ENCODE measurements around the gene GNAT2. TPM values are rescaled to one million over a fixed set of nuclear protein-coding genes. Genes with fewer than 3 reads are reported as not detected.

GNAT2 gene
- total RNA-seq, 1 donor from 2014 or later: not detected

- H3K9me3 Mint-ChIP-seq (ENCODE audit: unreplicated experiment): no peaks in the 10 kb centered on the region
- peaks cover 48% of the 10 kb centered on the region for H3K4me1 Mint-ChIP-seq (ENCODE audit: unreplicated experiment)
- no peaks in the 10 kb centered on the region for H3K27me3 Mint-ChIP-seq (ENCODE audit: unreplicated experiment)
- H3K4me3 Mint-ChIP-seq (ENCODE audit: unreplicated experiment): peak overlapping the region; percentile 95
- DNase-seq (ENCODE audit: extremely low spot score, unreplicated experiment): peak; percentile 67
- TF ChIP-seq CTCF (IDR thresholded peaks at IDR 0.05): no peak
- H3K36me3 Mint-ChIP-seq (ENCODE audit: unreplicated experiment): peaks cover 7% of the 10 kb centered on the region
- peak overlapping the region; percentile 58 for H3K27ac Mint-ChIP-seq (ENCODE audit: unreplicated experiment)
Measured at GRCh38 chr1:109621379-109622136, 2.1 kb upstream of the GNAT2 start.

GRCh38 chr1:109620841-109621286, 1.4 kb upstream of the GNAT2 start:
- Mint-ChIP-seq H3K36me3 (ENCODE audit: unreplicated experiment) (peaks cover 1% of the 10 kb centered on the region), H3K4me1 (ENCODE audit: unreplicated experiment) (peaks cover 48% of the 10 kb centered on the region), H3K27ac (ENCODE audit: unreplicated experiment) (peak overlapping the region; percentile 97), H3K27me3 (ENCODE audit: unreplicated experiment) (no peaks in the 10 kb centered on the region), H3K4me3 (ENCODE audit: unreplicated experiment) (peak overlapping the region; percentile 95), H3K9me3 (ENCODE audit: unreplicated experiment) (no peaks in the 10 kb centered on the region)
- no peak for TF ChIP-seq CTCF (IDR thresholded peaks at IDR 0.05)
- peak; percentile 95 for DNase-seq (ENCODE audit: extremely low spot score, unreplicated experiment)

- Mint-ChIP-seq H3K27ac (ENCODE audit: unreplicated experiment) (peak overlapping the region; percentile 97), H3K4me1 (ENCODE audit: unreplicated experiment) (peaks cover 47% of the 10 kb centered on the region), H3K9me3 (ENCODE audit: unreplicated experiment) (no peaks in the 10 kb centered on the region), H3K36me3 (ENCODE audit: unreplicated experiment) (no peaks in the 10 kb centered on the region), H3K4me3 (ENCODE audit: unreplicated experiment) (peak overlapping the region; percentile 95), H3K27me3 (ENCODE audit: unreplicated experiment) (no peaks in the 10 kb centered on the region)
- peak; percentile 85 for DNase-seq (ENCODE audit: extremely low spot score, unreplicated experiment)
- no peak for TF ChIP-seq CTCF (IDR thresholded peaks at IDR 0.05)
Measured at GRCh38 chr1:109620401-109620791, 980 bp upstream of the GNAT2 start.

- Mint-ChIP-seq H3K4me1 (ENCODE audit: unreplicated experiment) (peaks cover 41% of the 10 kb centered on the region), H3K27ac (ENCODE audit: unreplicated experiment) (peak overlapping the region; percentile 97), H3K4me3 (ENCODE audit: unreplicated experiment) (peak overlapping the region; percentile 95), H3K27me3 (ENCODE audit: unreplicated experiment) (no peaks in the 10 kb centered on the region), H3K9me3 (ENCODE audit: unreplicated experiment) (no peaks in the 10 kb centered on the region), H3K36me3 (ENCODE audit: unreplicated experiment) (no peaks in the 10 kb centered on the region)
- no peak for DNase-seq (ENCODE audit: extremely low spot score, unreplicated experiment)
- no peak for TF ChIP-seq CTCF (IDR thresholded peaks at IDR 0.05)
Measured at GRCh38 chr1:109618661-109619575, 498 bp downstream of the GNAT2 start.
